H1 (cell line): Measurements from ENCODE around the gene STXBP4. TPM values are rescaled to one million over a fixed set of nuclear protein-coding genes. Genes with fewer than 3 reads are reported as not detected.

ENCODE experiments used
- CTCF ChIA-PET: fragments of 300-600 bp; sonication (Branson Sonifier 250); formaldehyde crosslinking; loops from one replicate; lab custom pipeline; 2021; ENCODE audit not compliant: partially characterized antibody; lab: Charles Lee
- POLR2A ChIA-PET: fragments of 300-600 bp; sonication (Branson Sonifier 250); formaldehyde crosslinking; loops from one replicate; lab custom pipeline; 2021; ENCODE audit warnings: inconsistent platforms; ENCODE audit not compliant: partially characterized antibody; lab: Charles Lee
- DNase-seq, 2 experiments: peaks; one replicate each; pipeline versions ENCODE4 v3.0.0 to v3.0.0-alpha.2; 2010 to 2022; ENCODE audit warnings: low spot score in 2 of 2, low read depth in 1 of 2, mixed read lengths in 1 of 2
- FAIRE-seq: peaks from 2 replicates; lab custom pipeline; 2011; peaks lifted over from hg19 to GRCh38; lab: Jason Lieb, UNC
- H2AFZ ChIP-seq: 2 replicates; pipeline ENCODE4 v1.8.1; 2012; ENCODE audit warnings: low read length, inconsistent platforms
- H2AK5ac ChIP-seq: 2 replicates; pipeline ENCODE4 v1.6.1; 2013; ENCODE audit warnings: low read depth, low read length
- H2BK120ac ChIP-seq: replicated peaks from 2 replicates; pipeline ENCODE3; 2013; ENCODE audit warnings: low read depth, low read length, inconsistent platforms
- H2BK12ac ChIP-seq: 2 replicates; pipeline ENCODE4 v1.6.1; 2013; ENCODE audit warnings: low read depth, low read length
- H2BK15ac ChIP-seq: 2 replicates; pipeline ENCODE4 v1.6.1; 2013; ENCODE audit warnings: low read length
- H2BK20ac ChIP-seq: 2 replicates; pipeline ENCODE4 v1.6.1; 2013; ENCODE audit warnings: low read length
- H2BK5ac ChIP-seq: 2 replicates; pipeline ENCODE4 v1.6.1; 2013; ENCODE audit warnings: low read depth, low read length
- H3K14ac ChIP-seq: 2 replicates; pipeline ENCODE4 v1.6.1; 2013; ENCODE audit warnings: inconsistent platforms; ENCODE audit not compliant: insufficient read length
- H3K18ac ChIP-seq: 2 replicates; pipeline ENCODE4 v1.6.1; 2013; ENCODE audit warnings: low read length; ENCODE audit errors: extremely low read depth
- H3K23ac ChIP-seq: 2 replicates; pipeline ENCODE4 v1.6.1; 2013; ENCODE audit warnings: inconsistent platforms; ENCODE audit not compliant: insufficient read length
- H3K23me2 ChIP-seq: 2 replicates; pipeline ENCODE4 v1.6.1; 2013; ENCODE audit warnings: low read depth, low read length
- H3K27ac ChIP-seq: 2 replicates; pipeline ENCODE4 v1.6.1; 2011; ENCODE audit warnings: low read depth, low read length, inconsistent platforms
- H3K27me3 ChIP-seq, 4 experiments: replicated peaks in 1 of 4; 1 replicate in 1 of 4; 2 replicates in 3 of 4; pipeline versions ENCODE4 v1.6.1 to v1.8.1; 2011 to 2013; ENCODE audit warnings: low read length in 3 of 4, mild to moderate bottlenecking in 3 of 4, inconsistent platforms in 2 of 4, mixed read lengths in 2 of 4, moderate library complexity in 1 of 4; ENCODE audit not compliant: control insufficient read depth in 3 of 4, insufficient read depth in 3 of 4; ENCODE audit errors: extremely low read depth in 1 of 4
- H3K36me3 ChIP-seq, 4 experiments: 2 replicates each; pipeline versions ENCODE4 v1.6.1 to v1.8.1; 2011 to 2013; ENCODE audit warnings: mild to moderate bottlenecking in 4 of 4, low read length in 3 of 4, moderate library complexity in 2 of 4, control low read depth in 1 of 4, inconsistent platforms in 1 of 4; ENCODE audit not compliant: insufficient read depth in 4 of 4, control insufficient read depth in 2 of 4
- H3K4ac ChIP-seq: replicated peaks from 2 replicates; pipeline ENCODE3; 2013; ENCODE audit warnings: low read length, low read depth, mixed read lengths, inconsistent platforms; ENCODE audit not compliant: insufficient read length
- H3K4me1 ChIP-seq, 4 experiments: replicated peaks in 1 of 4; 1 replicate in 1 of 4; 2 replicates in 3 of 4; pipeline versions ENCODE4 v1.6.1 to v1.8.1; 2011 to 2013; ENCODE audit warnings: low read length in 3 of 4, inconsistent platforms in 2 of 4, mixed read lengths in 1 of 4; ENCODE audit not compliant: insufficient read depth in 4 of 4, control insufficient read depth in 3 of 4
- H3K4me2 ChIP-seq, 2 experiments: 2 replicates each; pipeline versions ENCODE4 v1.6.1 to v1.8.1; 2011 to 2013; ENCODE audit warnings: low read depth in 2 of 2, low read length in 2 of 2, control low read depth in 1 of 2, inconsistent platforms in 1 of 2, mild to moderate bottlenecking in 1 of 2; ENCODE audit not compliant: insufficient read depth in 1 of 2
- H3K4me3 ChIP-seq, 4 experiments: fragments of 200-600, 300-600 bp in 1 of 4; sonication (generic), shearing (Covaris generic), sonication (Bioruptor Twin) in 1 of 4; 2 replicates each; pipeline versions ENCODE4 v1.5.1 to v1.8.1; 2011 to 2016; ENCODE audit warnings: low read length in 4 of 4, low read depth in 3 of 4, control low read depth in 2 of 4, inconsistent platforms in 2 of 4, mild to moderate bottlenecking in 2 of 4, mixed read lengths in 1 of 4, moderate library complexity in 1 of 4; ENCODE audit not compliant: insufficient read depth in 2 of 4; ENCODE audit errors: extremely low read depth in 1 of 4
- H3K56ac ChIP-seq: replicated peaks from 2 replicates; pipeline ENCODE3; 2013; ENCODE audit warnings: low read depth, mild to moderate bottlenecking, mixed read lengths, low read length, inconsistent platforms; ENCODE audit not compliant: insufficient read length
- H3K79me1 ChIP-seq: 2 replicates; pipeline ENCODE4 v1.6.1; 2013; ENCODE audit warnings: low read depth, low read length, control low read depth
- H3K79me2 ChIP-seq, 2 experiments: 2 replicates each; pipeline versions ENCODE4 v1.6.1 to v1.8.1; 2012 to 2013; ENCODE audit warnings: low read length in 2 of 2, mild to moderate bottlenecking in 2 of 2, inconsistent platforms in 1 of 2; ENCODE audit not compliant: insufficient read depth in 2 of 2, control insufficient read depth in 1 of 2
- H3K9ac ChIP-seq, 4 experiments: replicated peaks in 1 of 4; 1 replicate in 1 of 4; 2 replicates in 3 of 4; pipeline versions ENCODE4 v1.6.1 to v1.8.1; 2011 to 2013; ENCODE audit warnings: low read depth in 3 of 4, low read length in 3 of 4, control low read depth in 2 of 4, mild to moderate bottlenecking in 2 of 4, moderate library complexity in 2 of 4, inconsistent platforms in 1 of 4; ENCODE audit errors: extremely low read depth in 1 of 4
- H3K9me3 ChIP-seq, 2 experiments: 2 replicates each; pipeline versions ENCODE4 v1.6.1 to v1.8.1; 2012 to 2013; ENCODE audit warnings: mild to moderate bottlenecking in 2 of 2, moderate library complexity in 2 of 2, control low read depth in 1 of 2, inconsistent platforms in 1 of 2, low read depth in 1 of 2, low read length in 1 of 2, mixed read lengths in 1 of 2; ENCODE audit not compliant: insufficient read depth in 2 of 2
- H4K20me1 ChIP-seq, 2 experiments: replicated peaks in 1 of 2; 2 replicates each; pipeline versions ENCODE3 to v1.8.1; 2011 to 2013; ENCODE audit warnings: inconsistent platforms in 2 of 2, low read length in 2 of 2, mild to moderate bottlenecking in 1 of 2; ENCODE audit not compliant: insufficient read depth in 2 of 2, control insufficient read depth in 1 of 2
- H4K5ac ChIP-seq: 2 replicates; pipeline ENCODE4 v1.6.1; 2013; ENCODE audit warnings: low read length, low read depth, mixed read lengths, inconsistent platforms; ENCODE audit not compliant: insufficient read length
- H4K8ac ChIP-seq: 2 replicates; pipeline ENCODE4 v1.8.0; 2013; ENCODE audit warnings: mild to moderate bottlenecking, moderate library complexity, low read length, inconsistent platforms; ENCODE audit not compliant: insufficient read depth; ENCODE audit errors: extremely low read depth
- H4K91ac ChIP-seq: replicated peaks from 2 replicates; pipeline ENCODE3; 2013; ENCODE audit warnings: low read length, mixed read lengths, inconsistent platforms; ENCODE audit not compliant: insufficient read length
- BACH1 ChIP-seq: IDR thresholded peaks from 2 replicates; pipeline ENCODE4 v1.6.1; 2012; ENCODE audit warnings: low read length, improper control_type of control experiment
- CREB1 ChIP-seq: IDR thresholded peaks from 2 replicates; pipeline ENCODE4 v1.6.1; 2012; ENCODE audit warnings: inconsistent platforms
- CTBP2 ChIP-seq: IDR thresholded peaks from 2 replicates; pipeline ENCODE4 v1.7.0; 2011; ENCODE audit warnings: borderline replicate concordance, mild to moderate bottlenecking, moderate library complexity, mixed read lengths, low read length; ENCODE audit not compliant: insufficient read depth, insufficient read length
- JUND ChIP-seq: IDR thresholded peaks from 2 replicates; pipeline ENCODE4 v1.6.1; 2011; ENCODE audit warnings: mild to moderate bottlenecking, improper control_type of control experiment, low read length
- KDM1A ChIP-seq: fragments of 200-600, 300-600 bp; sonication (generic); IDR thresholded peaks from 2 replicates; pipeline ENCODE4 v1.7.1; 2016; ENCODE audit warnings: mild to moderate bottlenecking, low read length, borderline replicate concordance
- KDM5A ChIP-seq: fragments of 200-600 bp; IDR thresholded peaks from 2 replicates; pipeline ENCODE4 v1.7.1; 2012; ENCODE audit warnings: mild to moderate bottlenecking, low read length, inconsistent platforms, mixed read lengths
- MAFK ChIP-seq: IDR thresholded peaks from 2 replicates; pipeline ENCODE4 v1.6.1; 2012; ENCODE audit warnings: low read depth, mild to moderate bottlenecking, improper control_type of control experiment, low read length
- NRF1 ChIP-seq: IDR thresholded peaks from 2 replicates; pipeline ENCODE4 v1.6.1; 2011; ENCODE audit warnings: mild to moderate bottlenecking, low read depth, low read length, improper control_type of control experiment
- POLR2A ChIP-seq, 2 experiments: IDR thresholded peaks; 1 replicate in 1 of 2; 2 replicates in 1 of 2; pipeline ENCODE4 v1.6.1; 2011; ENCODE audit warnings: low read depth in 2 of 2, low read length in 2 of 2, mild to moderate bottlenecking in 2 of 2; ENCODE audit errors: control extremely low read depth in 1 of 2
- POLR2AphosphoS5 ChIP-seq: IDR thresholded peaks from 2 replicates; pipeline ENCODE4 v1.6.1; 2011; ENCODE audit warnings: low read depth, low read length
- POU5F1 ChIP-seq: IDR thresholded peaks from 2 replicates; pipeline ENCODE4 v1.6.1; 2011; ENCODE audit warnings: low read depth, mild to moderate bottlenecking, low read length, moderate library complexity
- RAD21 ChIP-seq, 2 experiments: IDR thresholded peaks in 1 of 2; conservative IDR thresholded peaks in 1 of 2; 2 replicates each; pipeline ENCODE4 v1.6.1; 2011; ENCODE audit warnings: low read depth in 2 of 2, low read length in 2 of 2, improper control_type of control experiment in 1 of 2, inconsistent platforms in 1 of 2, mild to moderate bottlenecking in 1 of 2, moderate library complexity in 1 of 2
- RFX5 ChIP-seq: IDR thresholded peaks from 2 replicates; pipeline ENCODE4 v1.6.1; 2011; ENCODE audit warnings: low read depth, low read length, improper control_type of control experiment, borderline replicate concordance
- SUZ12 ChIP-seq: fragments of 200-600 bp; sonication (generic); IDR thresholded peaks from 2 replicates; pipeline ENCODE4 v1.6.1; 2012; ENCODE audit warnings: mild to moderate bottlenecking, inconsistent platforms, low read length, moderate library complexity, mixed read lengths
- TAF7 ChIP-seq: optimal IDR thresholded peaks from 2 replicates; pipeline ENCODE3; 2011; ENCODE audit warnings: low read depth, mild to moderate bottlenecking, inconsistent platforms, low read length, moderate library complexity, borderline replicate concordance
- YY1 ChIP-seq: IDR thresholded peaks from 2 replicates; pipeline ENCODE4 v1.6.1; 2011; ENCODE audit warnings: low read depth, mild to moderate bottlenecking, low read length
- WGBS, 2 experiments: shearing (Covaris generic) in 1 of 2; methylation state at CpG; one replicate each; pipeline versions ENCODE4 v1.1.6 to v1.1.7; 2013 to 2015; ENCODE audit warnings: low lambda C conversion rate in 2 of 2, mixed read lengths in 2 of 2, inconsistent platforms in 1 of 2, low coverage in 1 of 2, missing lambda C conversion rate in 1 of 2; ENCODE audit not compliant: insufficient replicate concordance in 2 of 2, insufficient coverage in 1 of 2, insufficient read length in 1 of 2; ENCODE audit errors: extremely low coverage in 1 of 2, missing lambda C conversion rate in 1 of 2; 5-methylcytosine and 5-hydroxymethylcytosine counted together
- polyA plus RNA-seq, 7 experiments: library from polyadenylated mRNA; depleted of rRNA in 3 of 7; stranded (reverse) in 5 of 7; unstranded in 2 of 7; fragments of >200 nt in 5 of 7; fragments of 200-250 nt in 2 of 7; gene quantifications; 1 replicate in 5 of 7; 2 replicates in 1 of 7; 4 replicates in 1 of 7; pipeline versions ENCODE4 v1.2.1 to v1.2.3, GENCODE V29; 2011 to 2013; ENCODE audit warnings: missing spikeins in 2 of 7, mixed read lengths in 2 of 7
- total RNA-seq: library from RNA; stranded (reverse); fragmentation: NEBNext Ultra II Directional; extraction: Animal tissue kit (Norgen Biotek cat#: 25700); gene quantifications from 2 replicates; pipeline ENCODE4 v1.2.1, GENCODE V29; 2021

The STXBP4 gene
- total and polyA plus RNA-seq, 2 of the 8 experiments (the other 6 are each of a cell fraction or from before 2014, with no cell fraction given) = 3.2 to 18.5 TPM

DNA sequence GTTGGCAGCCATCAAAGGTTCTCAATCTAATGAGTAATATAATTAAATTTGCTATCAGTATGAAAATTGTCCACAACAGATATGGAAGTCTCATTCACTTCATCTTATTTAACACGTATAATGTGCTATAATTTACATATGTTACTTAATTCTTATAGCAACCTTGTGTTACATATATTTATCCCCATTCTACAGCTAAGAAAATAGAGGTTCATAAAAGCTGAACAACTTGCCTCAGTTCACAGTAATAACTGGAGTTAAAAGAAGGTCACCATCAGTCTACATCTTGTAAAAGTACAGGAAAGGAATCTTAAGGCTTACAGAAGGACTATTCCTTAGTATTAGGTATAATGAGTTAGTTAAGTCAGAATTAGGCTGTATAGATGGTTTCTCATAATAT lies 27.9 kb downstream of the STXBP4 start:
- Histone ChIP-seq H3K36me3 (peaks cover 0 to 7% (median 0%) of the 10 kb centered on the region in 4 experiments; a peak in 1 of 8 replicates), H3K79me1 (no peaks in the 10 kb centered on the region), H3K4me1 (no peaks in the 10 kb centered on the region), H3K23ac (no peak overlapping the region), H3K4me3 (no peak overlapping the region), H3K14ac (no peak overlapping the region), H3K56ac (no peak overlapping the region), H2AK5ac (no peak overlapping the region), H2BK12ac (no peak overlapping the region), H3K27ac (no peak overlapping the region), H4K20me1 (no peaks in the 10 kb centered on the region), H4K91ac (no peak overlapping the region), H2BK15ac (no peak overlapping the region), H4K5ac (no peak overlapping the region), H3K23me2 (no peaks in the 10 kb centered on the region), H3K18ac (no peak overlapping the region), H2BK5ac (no peak overlapping the region), H2BK20ac (no peak overlapping the region), H3K4ac (no peak overlapping the region), H3K9ac (no peak overlapping the region), H3K79me2 (no peaks in the 10 kb centered on the region), H2BK120ac (no peak overlapping the region), H3K27me3 (no peaks in the 10 kb centered on the region), H3K4me2 (no peak overlapping the region), H3K9me3 (no peaks in the 10 kb centered on the region), H4K8ac (no peak overlapping the region), H2AFZ (no peak overlapping the region)
- no peak for DNase-seq
- ChIA-PET POLR2A (no interaction called here), CTCF (interaction anchor here (1.1 to 7.6 kb wide), 4 partner anchors 8 to 351 kb away, joined by 3 to 107 read pairs (median 5); no protein-coding TSS in a partner anchor)
- WGBS, 2 experiments = 90% methylated on average over 1 of the region's 1 CpG; no CpG with 5 or more reads in 1 of the 2 experiments
- no peak for FAIRE-seq
- TF ChIP-seq CTBP2 (no peak), SUZ12 (no peak), CREB1 (no peak), BACH1 (no peak), RFX5 (no peak), JUND (no peak), YY1 (no peak), MAFK (no peak), RAD21 (IDR thresholded peaks at IDR 0.05 in 1 of 2, conservative IDR thresholded peaks at IDR 0.05 in 1 of 2; ENCODE audit: low read depth in 2 of 2, low read length in 2 of 2) (no peak), POLR2AphosphoS5 (no peak), KDM5A (no peak), POU5F1 (no peak), POLR2A (IDR thresholded peaks at IDR 0.05; ENCODE audit: control extremely low read depth in 1 of 2, low read depth in 2 of 2, low read length in 2 of 2) (no peak), KDM1A (no peak), TAF7 (no peak), NRF1 (no peak)
